ENCODE results near the gene DHX38.

Gene DHX38

GRCh38 chr16:72132726-72133125 is 39.1 kb downstream of the DHX38 start:
- Histone ChIP-seq H3K9ac (ENCODE audit: low read depth, low read length, poor library complexity, severe bottlenecking) (no peak overlapping the region), H3K79me2 (ENCODE audit: insufficient read depth, low read length) (no peaks in the 10 kb centered on the region), H3K9me3 (ENCODE audit: insufficient read depth, low read depth, low read length) (no peaks in the 10 kb centered on the region), H3K4me3 (ENCODE audit: low read length, poor library complexity, severe bottlenecking) (no peak overlapping the region), H4K20me1 (ENCODE audit: insufficient read depth, low read length, poor library complexity, severe bottlenecking) (no peaks in the 10 kb centered on the region), H3K36me3 (ENCODE audit: insufficient read depth, low read length) (no peaks in the 10 kb centered on the region), H3K9me2 (replicated peaks; ENCODE audit: low read depth, low read length) (no peaks in the 10 kb centered on the region), H3F3A (ENCODE audit: low read depth) (no peaks in the 10 kb centered on the region), H2AFZ (ENCODE audit: low read length) (no peak overlapping the region), H3K4me1 (ENCODE audit: insufficient read depth, low read length, poor library complexity, severe bottlenecking) (no peaks in the 10 kb centered on the region), H3K27me3 (ENCODE audit: insufficient read depth, low read length, poor library complexity, severe bottlenecking) (no peaks in the 10 kb centered on the region), H3K4me2 (ENCODE audit: low read depth, low read length, poor library complexity, severe bottlenecking) (no peak overlapping the region)
- no peak for TF ChIP-seq EZH2phosphoT487 (IDR thresholded peaks at IDR 0.05; ENCODE audit: borderline replicate concordance)
- TF ChIP-seq CTCF (conservative IDR thresholded peaks at IDR 0.05; ENCODE audit: low read length), result no peak

GRCh38 chr16:72134507-72134906 is 40.9 kb downstream of the DHX38 start:
- TF ChIP-seq CTCF (conservative IDR thresholded peaks at IDR 0.05; ENCODE audit: low read length), result no peak
- no peak for TF ChIP-seq EZH2phosphoT487 (IDR thresholded peaks at IDR 0.05; ENCODE audit: borderline replicate concordance)
- no peaks in the 10 kb centered on the region for H3K27me3 ChIP-seq (ENCODE audit: insufficient read depth, low read length, poor library complexity, severe bottlenecking)
- no peak overlapping the region for H3K4me2 ChIP-seq (ENCODE audit: low read depth, low read length, poor library complexity, severe bottlenecking)
- no peak overlapping the region for H3K4me3 ChIP-seq (ENCODE audit: low read length, poor library complexity, severe bottlenecking)
- H2AFZ ChIP-seq (ENCODE audit: low read length), result no peak overlapping the region
- H3K9me3 ChIP-seq (ENCODE audit: insufficient read depth, low read depth, low read length), result no peaks in the 10 kb centered on the region
- H3K9me2 ChIP-seq (replicated peaks; ENCODE audit: low read depth, low read length), result no peaks in the 10 kb centered on the region
- H3K9ac ChIP-seq (ENCODE audit: low read depth, low read length, poor library complexity, severe bottlenecking), result no peak overlapping the region
- no peaks in the 10 kb centered on the region for H3F3A ChIP-seq (ENCODE audit: low read depth)
- H3K36me3 ChIP-seq (ENCODE audit: insufficient read depth, low read length), result no peaks in the 10 kb centered on the region
- H3K4me1 ChIP-seq (ENCODE audit: insufficient read depth, low read length, poor library complexity, severe bottlenecking), result no peaks in the 10 kb centered on the region
- no peaks in the 10 kb centered on the region for H4K20me1 ChIP-seq (ENCODE audit: insufficient read depth, low read length, poor library complexity, severe bottlenecking)
- H3K79me2 ChIP-seq (ENCODE audit: insufficient read depth, low read length), result no peaks in the 10 kb centered on the region

GRCh38 chr16:72137380-72138063 is 43.9 kb downstream of the DHX38 start:
- no peak overlapping the region for H3K9ac ChIP-seq (ENCODE audit: low read depth, low read length, poor library complexity, severe bottlenecking)
- H3K9me3 ChIP-seq (ENCODE audit: insufficient read depth, low read depth, low read length), result no peaks in the 10 kb centered on the region
- H3K79me2 ChIP-seq (ENCODE audit: insufficient read depth, low read length), result no peaks in the 10 kb centered on the region
- no peaks in the 10 kb centered on the region for H4K20me1 ChIP-seq (ENCODE audit: insufficient read depth, low read length, poor library complexity, severe bottlenecking)
- H3K4me1 ChIP-seq (ENCODE audit: insufficient read depth, low read length, poor library complexity, severe bottlenecking), result no peaks in the 10 kb centered on the region
- no peak overlapping the region for H2AFZ ChIP-seq (ENCODE audit: low read length)
- H3K4me2 ChIP-seq (ENCODE audit: low read depth, low read length, poor library complexity, severe bottlenecking), result no peak overlapping the region
- H3F3A ChIP-seq (ENCODE audit: low read depth), result no peaks in the 10 kb centered on the region
- H3K27me3 ChIP-seq (ENCODE audit: insufficient read depth, low read length, poor library complexity, severe bottlenecking), result no peaks in the 10 kb centered on the region
- no peaks in the 10 kb centered on the region for H3K36me3 ChIP-seq (ENCODE audit: insufficient read depth, low read length)
- no peaks in the 10 kb centered on the region for H3K9me2 ChIP-seq (replicated peaks; ENCODE audit: low read depth, low read length)
- TF ChIP-seq EZH2phosphoT487 (IDR thresholded peaks at IDR 0.05; ENCODE audit: borderline replicate concordance) (no peak), CTCF (conservative IDR thresholded peaks at IDR 0.05; ENCODE audit: low read length) (no peak)
- no peak overlapping the region for H3K4me3 ChIP-seq (ENCODE audit: low read length, poor library complexity, severe bottlenecking)

Data from Loucy (cell line).